Keratinocyte (primary cell): ENCODE results near the gene DACH1. TPM values are rescaled to one million over a fixed set of nuclear protein-coding genes. Genes with fewer than 3 reads are reported as not detected.

ENCODE experiments used
- DNase-seq: peaks from one replicate; pipeline ENCODE4 v3.0.0-alpha.2; 2011; ENCODE audit warnings: low read depth, missing footprints, low spot score
- FAIRE-seq: peaks from 2 replicates; lab custom pipeline; 2011; peaks lifted over from hg19 to GRCh38; lab: Jason Lieb, UNC
- H2AFZ ChIP-seq: 2 replicates; pipeline ENCODE4 v1.6.0; 2012; ENCODE audit warnings: low read length, control low read depth, inconsistent platforms; ENCODE audit not compliant: control insufficient read depth
- H3K27ac ChIP-seq: 2 replicates; pipeline ENCODE4 v1.5.1; 2011; ENCODE audit warnings: low read length; ENCODE audit not compliant: control insufficient read depth, insufficient read depth
- H3K27me3 ChIP-seq: 3 replicates; pipeline ENCODE4 v1.6.0; 2011; ENCODE audit warnings: low read length; ENCODE audit not compliant: control insufficient read depth, insufficient read depth; ENCODE audit errors: extremely low read depth
- H3K36me3 ChIP-seq, 2 experiments: 2 replicates in 1 of 2; 3 replicates in 1 of 2; pipeline ENCODE4 v1.5.1; 2011; ENCODE audit warnings: low read length in 2 of 2, mild to moderate bottlenecking in 1 of 2; ENCODE audit not compliant: control insufficient read depth in 2 of 2, insufficient read depth in 2 of 2; ENCODE audit errors: extremely low read depth in 1 of 2
- H3K4me1 ChIP-seq: 3 replicates; pipeline ENCODE4 v1.5.1; 2011; ENCODE audit warnings: low read length; ENCODE audit not compliant: control insufficient read depth, insufficient read depth; ENCODE audit errors: extremely low read depth
- H3K4me2 ChIP-seq: 3 replicates; pipeline ENCODE4 v1.6.0; 2011; ENCODE audit warnings: low read depth, low read length; ENCODE audit not compliant: control insufficient read depth, insufficient read depth; ENCODE audit errors: extremely low read depth
- H3K4me3 ChIP-seq, 3 experiments: fragments of 200-600 bp in 1 of 3; sonication (generic) in 1 of 3; 2 replicates in 2 of 3; 3 replicates in 1 of 3; pipeline ENCODE4 v1.5.1; 2011 to 2016; ENCODE audit warnings: low read length in 3 of 3, mild to moderate bottlenecking in 3 of 3, control low read depth in 2 of 3, inconsistent platforms in 1 of 3, low read depth in 1 of 3, mixed read lengths in 1 of 3, mixed run types in 1 of 3, moderate library complexity in 1 of 3; ENCODE audit not compliant: control insufficient read depth in 2 of 3, insufficient read depth in 2 of 3; ENCODE audit errors: extremely low read depth in 1 of 3
- H3K79me2 ChIP-seq: 2 replicates; pipeline ENCODE4 v1.6.0; 2012; ENCODE audit warnings: low read length; ENCODE audit not compliant: control insufficient read depth, insufficient read depth
- H3K9ac ChIP-seq: 3 replicates; pipeline ENCODE4 v1.6.0; 2011; ENCODE audit warnings: low read length; ENCODE audit not compliant: control insufficient read depth, insufficient read depth; ENCODE audit errors: extremely low read depth
- H3K9me1 ChIP-seq: 3 replicates; pipeline ENCODE4 v1.6.0; 2011; ENCODE audit warnings: low read length; ENCODE audit not compliant: control insufficient read depth, insufficient read depth; ENCODE audit errors: extremely low read depth
- H3K9me3 ChIP-seq: 2 replicates; pipeline ENCODE4 v1.5.1; 2012; ENCODE audit warnings: low read depth, low read length; ENCODE audit not compliant: control insufficient read depth
- H4K20me1 ChIP-seq: 3 replicates; pipeline ENCODE4 v1.6.0; 2011; ENCODE audit warnings: low read length; ENCODE audit not compliant: control insufficient read depth, insufficient read depth; ENCODE audit errors: extremely low read depth
- CTCF ChIP-seq, 3 experiments: IDR thresholded peaks in 1 of 3; conservative IDR thresholded peaks in 1 of 3; optimal IDR thresholded peaks in 1 of 3; 2 replicates in 2 of 3; 3 replicates in 1 of 3; pipeline versions ENCODE3 to v1.5.1; 2011; ENCODE audit warnings: low read length in 3 of 3, mild to moderate bottlenecking in 3 of 3, moderate library complexity in 2 of 3, control low read depth in 1 of 3, inconsistent platforms in 1 of 3; ENCODE audit not compliant: insufficient read depth in 2 of 3; ENCODE audit errors: extremely low read depth in 1 of 3
- EZH2 ChIP-seq: IDR thresholded peaks from one replicate; pipeline ENCODE4 v1.6.1; 2012; ENCODE audit warnings: inconsistent platforms, mild to moderate bottlenecking, low read length, moderate library complexity
- dilution Hi-C: fragments of 300-500 bp; cut with MboI; formaldehyde crosslinking; loops from one replicate; pipeline ENCODE4 v1.7.0; 2020; ENCODE audit warnings: low sequenced_read_pairs; ENCODE audit not compliant: extremely low pct_ligation_motif_present
- polyA plus RNA-seq, 5 experiments: library from polyadenylated mRNA; depleted of rRNA in 3 of 5; stranded (reverse) in 3 of 5; stranded (forward) in 1 of 5; unstranded in 1 of 5; fragments of >200 nt; gene quantifications; 1 replicate in 1 of 5; 2 replicates in 3 of 5; 3 replicates in 1 of 5; pipeline versions ENCODE4 v1.2.1 to v1.2.3, GENCODE V29; 2011 to 2012; ENCODE audit warnings: missing spikeins in 2 of 5, low read depth in 1 of 5, low replicate concordance in 1 of 5

DACH1 gene
- polyA plus RNA-seq, 1 donor (not counting 4 experiments of a cell fraction or from before 2014, with no cell fraction given): not detected

- Histone ChIP-seq H2AFZ (no peak overlapping the region), H3K9me1 (no peaks in the 10 kb centered on the region), H3K9me3 (no peaks in the 10 kb centered on the region), H3K4me1 (no peaks in the 10 kb centered on the region), H3K4me3 (no peak overlapping the region), H3K27me3 (no peaks in the 10 kb centered on the region), H4K20me1 (no peaks in the 10 kb centered on the region), H3K79me2 (no peaks in the 10 kb centered on the region), H3K9ac (no peak overlapping the region), H3K4me2 (no peak overlapping the region), H3K36me3 (no peaks in the 10 kb centered on the region), H3K27ac (no peak overlapping the region)
- no peak for DNase-seq
- no peak for TF ChIP-seq EZH2
- no peak for TF ChIP-seq CTCF (optimal IDR thresholded peaks at IDR 0.05 in 1 of 3, IDR thresholded peaks at IDR 0.05 in 1 of 3, conservative IDR thresholded peaks at IDR 0.05 in 1 of 3; ENCODE audit: extremely low read depth in 1 of 3, insufficient read depth in 2 of 3, low read length in 3 of 3)
- no peak for FAIRE-seq
- dilution Hi-C loops: no loop called here
These were observed 247.9 kb downstream of the DACH1 start for GRCh38 chr13:71619096-71619495.

- Histone ChIP-seq H3K4me2 (no peak overlapping the region), H3K9me1 (no peaks in the 10 kb centered on the region), H3K4me3 (no peak overlapping the region), H3K27me3 (no peaks in the 10 kb centered on the region), H3K4me1 (no peaks in the 10 kb centered on the region), H3K9ac (no peak overlapping the region), H3K9me3 (no peaks in the 10 kb centered on the region), H3K27ac (no peak overlapping the region), H4K20me1 (no peaks in the 10 kb centered on the region), H3K36me3 (no peaks in the 10 kb centered on the region), H2AFZ (no peak overlapping the region), H3K79me2 (no peaks in the 10 kb centered on the region)
- DNase-seq (no peak), FAIRE-seq (no peak)
- dilution Hi-C loops: no loop called here
- no peak for TF ChIP-seq CTCF (optimal IDR thresholded peaks at IDR 0.05 in 1 of 3, IDR thresholded peaks at IDR 0.05 in 1 of 3, conservative IDR thresholded peaks at IDR 0.05 in 1 of 3; ENCODE audit: extremely low read depth in 1 of 3, insufficient read depth in 2 of 3, low read length in 3 of 3)
- TF ChIP-seq EZH2: no peak
These were observed 248.8 kb downstream of the DACH1 start for GRCh38 chr13:71618159-71618558.
